K562 (cell line): ENCODE data around the gene KIF9. TPM values are rescaled to one million over a fixed set of nuclear protein-coding genes. Genes with fewer than 3 reads are reported as not detected.

Source experiments
- AFF4 ChIP-seq: sonication (generic); formaldehyde crosslinking; IDR thresholded peaks from 2 replicates; pipeline ENCODE4 v1.8.0; 2023; ENCODE audit warnings: mild to moderate bottlenecking, missing genetic modification reagents
- BCOR ChIP-seq: fragments of 450-650 bp; IDR thresholded peaks from 2 replicates; pipeline ENCODE4 v1.6.1; 2016
- BRF2 ChIP-seq: IDR thresholded peaks from 3 replicates; pipeline ENCODE4 v1.6.1; 2011; ENCODE audit warnings: borderline replicate concordance, mild to moderate bottlenecking; ENCODE audit not compliant: insufficient read length, insufficient read depth
- E2F5 ChIP-seq: sonication (generic); formaldehyde crosslinking; IDR thresholded peaks from 2 replicates; pipeline ENCODE4 v1.8.0; 2022; ENCODE audit warnings: mild to moderate bottlenecking, missing genetic modification reagents
- E2F8 ChIP-seq: fragments of 450-650 bp; IDR thresholded peaks from 2 replicates; pipeline ENCODE4 v1.7.1; 2018; ENCODE audit warnings: mild to moderate bottlenecking, low read depth; ENCODE audit not compliant: partially characterized antibody
- GTF3C2 ChIP-seq: IDR thresholded peaks from 3 replicates; pipeline ENCODE4 v1.6.1; 2011; ENCODE audit warnings: borderline replicate concordance, mild to moderate bottlenecking, moderate library complexity; ENCODE audit not compliant: insufficient read length; ENCODE audit errors: extremely low read depth
- RBM25 ChIP-seq: fragments of 200-400 bp; formaldehyde crosslinking; IDR thresholded peaks from 2 replicates; pipeline ENCODE4 v1.6.1; 2018; ENCODE audit warnings: low read length, low read depth, moderate library complexity; ENCODE audit not compliant: severe bottlenecking
- SIN3B ChIP-seq: fragments of 450-650 bp; IDR thresholded peaks from 2 replicates; pipeline ENCODE4 v1.6.1; 2017; ENCODE audit warnings: low read depth, mild to moderate bottlenecking, moderate library complexity
- SRSF1 ChIP-seq: fragments of 200-400 bp; formaldehyde crosslinking; IDR thresholded peaks from 2 replicates; pipeline ENCODE4 v1.6.1; 2017; ENCODE audit warnings: mild to moderate bottlenecking, low read depth, low read length, moderate library complexity
- polyA plus RNA-seq, 8 experiments: library from polyadenylated mRNA; depleted of rRNA in 4 of 8; stranded (reverse) in 5 of 8; unstranded in 3 of 8; fragments of >200 nt; fragmentation: Nextera tagmentation in 2 of 8; fragmentation: Illumina TruSeq in 1 of 8; extraction: Ambion mirVana in 2 of 8; extraction: Trizol in 1 of 8; gene quantifications; 2 replicates each; pipeline versions ENCODE4 v1.2.1 to v1.2.3, GENCODE V29; 2011 to 2014; ENCODE audit warnings: inconsistent platforms in 1 of 8, missing spikeins in 1 of 8
- total RNA-seq, 7 experiments: library from RNA; depleted of rRNA in 6 of 7; stranded (reverse); fragments of >200 nt in 6 of 7; fragmentation: Illumina TruSeq in 2 of 7; extraction: Trizol in 2 of 7; gene quantifications; 2 replicates each; pipeline versions ENCODE4 v1.2.1 to v1.2.3, GENCODE V29; 2011 to 2021; ENCODE audit warnings: low replicate concordance in 1 of 7

KIF9 gene
- total and polyA plus RNA-seq, 9 of the 15 experiments (the other 6 are each of a cell fraction or from before 2014, with no cell fraction given) = 16.9 to 56.9 (median 25.0) TPM

- no peak for TF ChIP-seq GTF3C2
- no peak for TF ChIP-seq E2F5 (CRISPR knock-in tag)
- peak; percentile 52 for TF ChIP-seq BCOR
- TF ChIP-seq E2F8 = peak; percentile 71
- peak; percentile 53; the same call in 1 of the 2 replicates for TF ChIP-seq AFF4
- TF ChIP-seq BRF2 = no peak
- TF ChIP-seq SRSF1 = no peak
- no peak for TF ChIP-seq RBM25
- TF ChIP-seq SIN3B = no peak
Measured at GRCh38 chr3:47315069-47315647, 32.6 kb upstream of the KIF9 start (continued).
